Measurements from ENCODE around the gene RNF225.
"Not testable (repeated sequence)": the region's sequence is repeated elsewhere in the genome, so short reads cannot be mapped to it uniquely, and the experiment has no call there.

The RNF225 gene

DNA sequence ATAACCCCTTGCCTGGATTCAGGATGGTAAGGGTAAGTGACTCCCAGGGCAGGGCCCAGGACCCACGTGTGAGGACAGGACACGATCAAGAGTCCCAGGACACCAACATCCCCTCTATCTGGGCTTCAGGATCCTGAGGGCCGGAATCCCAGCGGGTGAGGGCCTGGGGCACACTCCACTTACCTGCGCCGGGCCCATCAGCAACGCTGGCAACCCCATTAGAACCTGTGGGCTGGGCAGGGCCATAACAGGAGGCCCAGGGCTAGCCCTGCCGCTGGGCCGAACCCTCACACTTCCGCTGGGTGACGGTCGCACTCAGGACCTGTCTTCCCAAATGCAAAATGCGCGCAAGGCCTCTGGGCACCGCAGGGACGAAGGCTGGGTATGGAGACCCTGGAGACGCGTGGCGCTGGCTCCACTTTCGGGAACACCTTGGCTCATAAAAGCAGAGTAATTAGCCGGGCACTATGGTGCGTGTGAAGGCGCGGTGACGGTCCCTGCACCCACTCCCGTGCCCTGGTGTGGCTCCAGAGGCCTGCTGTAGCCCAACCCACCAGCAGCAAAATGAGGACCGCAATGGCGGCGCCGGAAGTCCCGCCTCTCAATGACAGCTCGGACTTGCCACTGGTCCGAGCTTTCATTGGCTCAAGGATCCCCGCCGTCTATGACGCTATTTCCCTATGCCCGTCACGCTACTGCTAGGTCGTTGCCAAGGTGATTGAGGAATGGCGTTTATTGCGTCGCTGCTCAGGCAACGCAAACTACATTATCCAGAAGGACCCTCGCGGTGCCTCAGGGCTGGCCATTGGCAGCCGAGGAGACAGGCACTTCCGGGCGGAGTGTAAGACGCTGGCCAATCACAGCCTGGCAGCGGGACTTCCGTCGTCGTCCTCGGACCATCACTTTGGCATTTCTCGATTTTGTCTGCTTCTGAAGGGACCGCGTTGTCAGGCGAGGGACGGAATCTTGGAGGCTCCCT is 44.4 kb downstream of the RNF225 start, which contains the start of gene ZNF132:
Gene ZNF132 (minus strand): TSS at position 578 of the 979 bp plus-strand sequence. CDS start 332 bp downstream, at position 246.
- Histone ChIP-seq H3K4me2 (ENCODE audit: low read depth, low read length) (no peak within 1 kb of the TSS), H3K4me1 (ENCODE audit: low read length) (no peaks in the 10 kb centered on the region), H4K20me1 (ENCODE audit: insufficient read depth, low read length) (no peaks in the 10 kb centered on the region), H3K36me3 (replicated peaks; ENCODE audit: insufficient read depth, low read length) (no peaks in the 10 kb centered on the region), H3K9me2 (replicated peaks; ENCODE audit: insufficient read depth, low read length) (no peaks in the 10 kb centered on the region), H3K4me3 (ENCODE audit: low read length) (no peak within 1 kb of the TSS), H3F3A (ENCODE audit: insufficient read depth, low read length) (no peaks in the 10 kb centered on the region), H2AFZ (ENCODE audit: low read length) (no peak within 1 kb of the TSS), H3K9me3 (replicated peaks; ENCODE audit: insufficient read depth, low read length) (no peaks in the 10 kb centered on the region), H3K27me3 (replicated peaks; ENCODE audit: insufficient read depth, low read length) (no peaks in the 10 kb centered on the region), H3K27ac (ENCODE audit: low read length) (no peak within 1 kb of the TSS), H3K9ac (ENCODE audit: low read length) (no peak within 1 kb of the TSS), H3K79me2 (ENCODE audit: low read length) (no peaks in the 10 kb centered on the region)
- TF ChIP-seq EZH2phosphoT487 (IDR thresholded peaks at IDR 0.05; ENCODE audit: low read length), result no peak
- TF ChIP-seq, protein P1, sequence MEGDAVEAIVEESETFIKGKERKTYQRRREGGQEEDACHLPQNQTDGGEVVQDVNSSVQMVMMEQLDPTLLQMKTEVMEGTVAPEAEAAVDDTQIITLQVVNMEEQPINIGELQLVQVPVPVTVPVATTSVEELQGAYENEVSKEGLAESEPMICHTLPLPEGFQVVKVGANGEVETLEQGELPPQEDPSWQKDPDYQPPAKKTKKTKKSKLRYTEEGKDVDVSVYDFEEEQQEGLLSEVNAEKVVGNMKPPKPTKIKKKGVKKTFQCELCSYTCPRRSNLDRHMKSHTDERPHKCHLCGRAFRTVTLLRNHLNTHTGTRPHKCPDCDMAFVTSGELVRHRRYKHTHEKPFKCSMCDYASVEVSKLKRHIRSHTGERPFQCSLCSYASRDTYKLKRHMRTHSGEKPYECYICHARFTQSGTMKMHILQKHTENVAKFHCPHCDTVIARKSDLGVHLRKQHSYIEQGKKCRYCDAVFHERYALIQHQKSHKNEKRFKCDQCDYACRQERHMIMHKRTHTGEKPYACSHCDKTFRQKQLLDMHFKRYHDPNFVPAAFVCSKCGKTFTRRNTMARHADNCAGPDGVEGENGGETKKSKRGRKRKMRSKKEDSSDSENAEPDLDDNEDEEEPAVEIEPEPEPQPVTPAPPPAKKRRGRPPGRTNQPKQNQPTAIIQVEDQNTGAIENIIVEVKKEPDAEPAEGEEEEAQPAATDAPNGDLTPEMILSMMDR (IDR thresholded peaks at IDR 0.05; ENCODE audit: low read length), result no peak
- TF ChIP-seq EZH2 (optimal IDR thresholded peaks at IDR 0.05; ENCODE audit: low read depth, low read length), result no peak
- DNase-seq, result no peak

DNA sequence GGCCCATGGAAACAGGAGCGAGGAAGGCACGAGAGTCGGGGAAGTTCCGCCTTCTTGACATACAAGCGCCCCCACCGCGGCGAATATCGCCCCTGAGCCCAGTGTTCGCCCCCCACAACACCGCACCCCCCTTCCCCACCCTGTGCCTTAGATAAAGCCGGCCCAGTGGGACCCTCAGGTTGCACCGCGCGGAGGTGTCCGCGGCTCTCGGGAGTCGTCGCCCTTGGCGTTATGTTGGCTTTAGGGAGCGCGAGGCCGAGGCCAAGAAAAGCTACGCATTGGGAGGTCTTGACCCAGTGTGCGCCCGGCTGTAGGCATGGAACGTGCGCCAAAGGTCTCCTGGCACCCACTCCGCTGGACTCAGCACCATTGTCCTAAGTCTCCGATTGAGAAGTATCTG is 45.1 kb downstream of the RNF225 start:
- TF ChIP-seq, protein P1 (IDR thresholded peaks at IDR 0.05; ENCODE audit: low read length), result no peak
- TF ChIP-seq EZH2 (optimal IDR thresholded peaks at IDR 0.05; ENCODE audit: low read depth, low read length) (no peak), EZH2phosphoT487 (IDR thresholded peaks at IDR 0.05; ENCODE audit: low read length) (no peak)
- Histone ChIP-seq H3K9ac (ENCODE audit: low read length) (no peak overlapping the region), H3K27me3 (replicated peaks; ENCODE audit: insufficient read depth, low read length) (no peaks in the 10 kb centered on the region), H3K4me1 (ENCODE audit: low read length) (no peaks in the 10 kb centered on the region), H2AFZ (ENCODE audit: low read length) (no peak overlapping the region), H3K79me2 (ENCODE audit: low read length) (no peaks in the 10 kb centered on the region), H3K4me3 (ENCODE audit: low read length) (no peak overlapping the region), H3K9me2 (replicated peaks; ENCODE audit: insufficient read depth, low read length) (no peaks in the 10 kb centered on the region), H3K27ac (ENCODE audit: low read length) (no peak overlapping the region), H3K9me3 (replicated peaks; ENCODE audit: insufficient read depth, low read length) (no peaks in the 10 kb centered on the region), H3K4me2 (ENCODE audit: low read depth, low read length) (no peak overlapping the region), H3F3A (ENCODE audit: insufficient read depth, low read length) (no peaks in the 10 kb centered on the region), H4K20me1 (ENCODE audit: insufficient read depth, low read length) (no peaks in the 10 kb centered on the region), H3K36me3 (replicated peaks; ENCODE audit: insufficient read depth, low read length) (no peaks in the 10 kb centered on the region)
- no peak for DNase-seq

DNA sequence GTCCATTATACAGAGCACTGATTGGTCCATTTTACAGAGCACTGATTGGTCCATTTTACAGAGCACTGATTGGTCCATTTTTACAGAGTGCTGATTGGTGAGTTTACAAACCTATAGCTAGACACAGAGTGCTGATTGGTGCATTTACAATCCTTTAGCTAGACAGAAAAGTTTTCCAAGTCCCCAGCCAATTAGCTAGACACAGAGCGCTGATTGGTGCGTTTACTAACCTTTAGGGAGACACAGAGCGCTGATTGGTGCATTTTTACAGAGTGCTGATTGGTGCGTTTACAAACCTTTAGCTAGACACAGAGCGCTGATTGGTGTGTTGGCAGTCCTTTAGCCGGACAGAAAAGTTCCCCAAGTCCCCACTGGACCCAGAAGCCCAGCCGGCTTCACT is 47.5 kb downstream of the RNF225 start:
- not testable (repeated sequence) for H3K79me2 ChIP-seq (ENCODE audit: low read length); H3K36me3 ChIP-seq (replicated peaks; ENCODE audit: insufficient read depth, low read length); H3K27ac ChIP-seq (ENCODE audit: low read length); H3K4me3 ChIP-seq (ENCODE audit: low read length); H3K9ac ChIP-seq (ENCODE audit: low read length); H2AFZ ChIP-seq (ENCODE audit: low read length); H3F3A ChIP-seq (ENCODE audit: insufficient read depth, low read length); H3K4me2 ChIP-seq (ENCODE audit: low read depth, low read length); H4K20me1 ChIP-seq (ENCODE audit: insufficient read depth, low read length); H3K27me3 ChIP-seq (replicated peaks; ENCODE audit: insufficient read depth, low read length); DNase-seq; H3K9me2 ChIP-seq (replicated peaks; ENCODE audit: insufficient read depth, low read length); H3K9me3 ChIP-seq (replicated peaks; ENCODE audit: insufficient read depth, low read length); H3K4me1 ChIP-seq (ENCODE audit: low read length)
